Colonic mucosa (tissue), 4 donors: ENCODE results near the gene DIABLO. TPM values are rescaled to one million over a fixed set of nuclear protein-coding genes. Genes with fewer than 3 reads are reported as not detected.
"Not testable (repeated sequence)": the region's sequence is repeated elsewhere in the genome, so short reads cannot be mapped to it uniquely, and the experiment has no call there.

ENCODE experiments used
- DNase-seq: peaks from one replicate; pipeline ENCODE4 v3.0.0-alpha.2; 2020
- H3K27ac ChIP-seq: fragments of 200-600 bp; one replicate; pipeline ENCODE4 v1.8.0; 2021
- H3K27me3 ChIP-seq: fragments of 200-600 bp; one replicate; pipeline ENCODE4 v1.8.0; 2021
- H3K36me3 ChIP-seq: fragments of 200-600 bp; one replicate; pipeline ENCODE4 v1.8.0; 2021
- H3K4me1 ChIP-seq: fragments of 200-600 bp; one replicate; pipeline ENCODE4 v1.8.0; 2021; ENCODE audit warnings: mild to moderate bottlenecking
- H3K4me3 ChIP-seq: fragments of 200-600 bp; one replicate; pipeline ENCODE4 v1.8.0; 2021
- H3K9ac ChIP-seq, 2 donors: one replicate each; pipeline ENCODE4 v1.7.0; 2013; ENCODE audit warnings: control low read depth in 2 of 2, low read depth in 2 of 2, low read length in 2 of 2
- H3K9me3 ChIP-seq: fragments of 200-600 bp; one replicate; pipeline ENCODE4 v1.8.0; 2021
- CTCF ChIP-seq: fragments of 200-600 bp; IDR thresholded peaks from one replicate; pipeline ENCODE4 v1.8.0; 2022; ENCODE audit warnings: antibody characterized with exemption, mild to moderate bottlenecking
- intact Hi-C: fragments of 100-400 bp; cut with DNase I; formaldehyde crosslinking; loops from one replicate; pipeline ENCODE4 v1.14.1; 2022
- total RNA-seq, 2 donors: library from RNA; stranded (reverse); fragmentation: NEBNext Ultra II Directional in 1 of 2; extraction: Animal tissue kit (Norgen Biotek cat#: 25700) in 1 of 2; gene quantifications; one replicate each; pipeline ENCODE4 v1.2.1, GENCODE V29; 2021
- donor health status: healthy.
- donor health status: DM: no; HTN: no; CAD: no.
- donor health status: DM: no; HTN: no; CAD: no.

The DIABLO gene
- 10 to 100 TPM; 56.6 to 63.1 TPM for total RNA-seq

GRCh38 chr12:122225683-122226365, at the start of gene DIABLO:
DIABLO (minus strand) TSS chr12:122226052; CDS start chr12:122226014, 38 bp downstream.
- no peaks in the 10 kb centered on the region for H3K9me3 ChIP-seq
- H3K27ac ChIP-seq: peak within 1 kb of the TSS; percentile 94
- DNase-seq: peak; percentile 100
- H3K4me1 ChIP-seq: peaks cover 14% of the 10 kb centered on the region
- H3K36me3 ChIP-seq: no peaks in the 10 kb centered on the region
- peak within 1 kb of the TSS; percentile 95 for H3K4me3 ChIP-seq
- no peaks in the 10 kb centered on the region for H3K27me3 ChIP-seq
- H3K9ac ChIP-seq: peak within 1 kb of the TSS; percentile 76 to 97
- intact Hi-C loops: no loop called here
- TF ChIP-seq CTCF: no peak

DNA sequence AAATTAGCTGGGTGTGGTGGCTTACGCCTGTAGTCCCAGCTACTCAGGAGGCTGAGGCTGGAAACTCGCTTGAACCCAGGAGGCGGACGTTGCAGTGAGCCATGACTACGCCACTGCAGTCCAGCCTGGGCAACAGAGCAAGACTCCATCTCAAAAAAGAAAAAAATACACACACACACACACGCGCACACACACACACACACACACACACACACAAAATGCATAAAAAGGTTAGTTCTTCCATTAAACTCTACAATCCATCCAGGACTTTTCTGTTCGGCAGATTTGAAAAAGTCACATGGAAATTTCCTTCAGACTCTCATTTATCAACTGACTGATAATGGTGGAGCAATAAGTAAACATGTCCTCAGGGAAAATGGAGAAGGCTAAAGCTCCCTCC, 49.6 kb upstream of the DIABLO start:
- intact Hi-C loops: no loop called here
- H3K9me3 ChIP-seq: no peaks in the 10 kb centered on the region
- no peaks in the 10 kb centered on the region for H3K36me3 ChIP-seq
- H3K27ac ChIP-seq: no peak overlapping the region
- no peaks in the 10 kb centered on the region for H3K4me1 ChIP-seq
- no peak for TF ChIP-seq CTCF
- H3K27me3 ChIP-seq: no peaks in the 10 kb centered on the region
- H3K4me3 ChIP-seq: no peak overlapping the region
- no peak overlapping the region for H3K9ac ChIP-seq
- no peak for DNase-seq

DNA sequence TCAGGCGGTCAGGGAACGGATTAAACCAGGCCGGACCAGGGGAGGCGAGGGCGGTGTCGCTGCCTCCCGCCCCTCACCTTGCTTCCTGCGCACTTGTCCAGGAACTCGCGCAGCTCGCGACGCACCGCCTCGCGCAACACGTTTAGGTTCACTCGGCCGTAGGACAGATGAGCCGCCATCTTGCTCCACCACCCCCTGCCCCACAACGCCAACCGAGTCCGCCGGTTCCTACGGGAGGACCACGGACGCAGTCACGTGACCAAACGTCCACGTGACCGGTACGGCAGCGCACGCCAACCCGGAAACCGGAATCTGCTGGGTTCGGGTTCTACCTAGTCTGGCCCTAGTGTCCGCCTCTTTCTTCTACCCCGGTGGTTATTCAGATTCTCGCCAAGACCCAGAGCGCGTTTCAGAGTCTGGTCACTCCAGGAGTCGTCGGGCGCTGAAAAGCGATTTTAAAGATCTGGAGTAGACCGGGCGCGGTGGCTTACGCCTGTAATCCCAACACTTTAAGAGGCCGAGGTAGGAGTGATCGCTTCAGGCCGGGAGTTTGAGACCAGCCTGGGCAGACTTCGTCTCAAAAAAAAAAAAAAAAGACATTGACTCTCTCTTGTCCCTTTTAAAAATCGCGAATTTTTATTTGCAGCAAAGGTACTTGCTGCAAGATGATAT, 40.5 kb upstream of the DIABLO start, which contains the start of gene VPS33A:
VPS33A (minus strand) TSS at position 265 of the 672 bp plus-strand sequence; CDS start at position 179, 86 bp downstream.
- H3K9ac ChIP-seq: peak within 1 kb of the TSS; percentile 76 to 97
- no peaks in the 10 kb centered on the region for H3K36me3 ChIP-seq
- intact Hi-C loops: no loop called here
- peak within 1 kb of the TSS; percentile 91 for H3K4me3 ChIP-seq
- no peaks in the 10 kb centered on the region for H3K9me3 ChIP-seq
- H3K27me3 ChIP-seq: no peaks in the 10 kb centered on the region
- H3K4me1 ChIP-seq: peaks cover 8% of the 10 kb centered on the region
- peak within 1 kb of the TSS; percentile 93 for H3K27ac ChIP-seq
- no peak for TF ChIP-seq CTCF
- peak; percentile 96 for DNase-seq

DNA sequence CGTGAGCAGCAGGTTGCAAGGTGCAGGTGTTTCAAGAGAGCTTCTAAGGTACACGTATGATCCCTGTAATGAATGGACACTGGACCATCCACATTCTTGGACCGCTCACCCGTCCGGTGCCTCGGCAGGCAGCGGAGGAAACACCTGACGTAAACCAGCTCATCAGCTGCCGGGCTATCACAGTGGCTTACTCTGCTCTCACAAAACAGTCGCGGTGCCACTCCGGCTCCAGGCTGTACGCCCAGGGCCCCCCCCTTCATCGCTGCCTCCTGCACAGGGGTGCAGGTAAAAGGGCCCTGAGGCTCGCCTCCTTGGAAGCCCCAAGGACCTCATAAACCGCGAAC, 40.0 kb upstream of the DIABLO start:
- peak; percentile 44 for DNase-seq
- H3K4me3 ChIP-seq: peak overlapping the region; percentile 91
- intact Hi-C loops: no loop called here
- H3K27ac ChIP-seq: peak overlapping the region; percentile 93
- no peaks in the 10 kb centered on the region for H3K36me3 ChIP-seq
- H3K9ac ChIP-seq: peak overlapping the region; percentile 76 to 97
- no peak for TF ChIP-seq CTCF
- peaks cover 8% of the 10 kb centered on the region for H3K4me1 ChIP-seq
- H3K9me3 ChIP-seq: no peaks in the 10 kb centered on the region
- no peaks in the 10 kb centered on the region for H3K27me3 ChIP-seq

DNA sequence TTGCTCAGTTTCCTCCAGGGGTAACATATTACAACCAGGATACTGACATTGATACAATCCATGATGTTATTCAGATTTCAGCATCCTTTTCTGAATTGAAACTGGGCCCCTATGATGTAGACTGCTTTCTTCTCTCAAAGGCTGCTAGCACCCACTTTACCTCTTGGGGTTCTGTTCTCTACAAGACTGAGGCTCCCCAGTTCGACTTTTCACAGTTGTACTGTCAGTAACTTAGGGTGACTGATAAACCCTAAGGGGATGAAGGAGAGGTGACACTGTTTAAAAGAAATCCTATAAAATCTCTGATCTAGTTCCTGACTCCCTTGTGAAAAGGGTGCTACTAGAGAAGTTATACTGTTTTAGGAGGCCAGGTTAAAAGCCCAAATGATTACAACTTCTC, 39.6 kb upstream of the DIABLO start:
- TF ChIP-seq CTCF: no peak
- Histone ChIP-seq H3K9me3 (no peaks in the 10 kb centered on the region), H3K36me3 (no peaks in the 10 kb centered on the region), H3K4me1 (peaks cover 8% of the 10 kb centered on the region), H3K27ac (peak overlapping the region; percentile 93), H3K4me3 (peak overlapping the region; percentile 91), H3K9ac (peak overlapping the region; percentile 76 to 97), H3K27me3 (no peaks in the 10 kb centered on the region)
- DNase-seq: no peak
- intact Hi-C loops: no loop called here

DNA sequence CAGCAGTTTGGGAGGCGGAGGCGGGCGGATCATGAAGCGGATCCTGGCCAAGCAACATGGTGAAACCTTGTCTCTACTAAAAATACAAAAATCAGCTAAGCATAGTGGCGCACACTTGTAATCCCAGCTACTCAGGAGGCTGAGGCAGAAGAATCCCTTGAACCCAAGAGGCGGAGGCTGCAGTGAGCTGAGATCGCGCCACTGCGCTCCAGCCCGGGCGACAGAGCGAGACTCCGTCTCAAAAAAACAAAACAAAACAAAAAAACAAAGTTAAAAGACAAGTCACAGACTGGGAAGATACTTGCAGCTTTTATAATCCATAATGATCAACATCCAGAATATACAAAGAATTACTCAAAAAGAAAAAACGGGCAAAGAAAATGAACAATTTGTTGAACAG, 34.9 kb upstream of the DIABLO start:
- H3K36me3 ChIP-seq: not testable (repeated sequence)

DNA sequence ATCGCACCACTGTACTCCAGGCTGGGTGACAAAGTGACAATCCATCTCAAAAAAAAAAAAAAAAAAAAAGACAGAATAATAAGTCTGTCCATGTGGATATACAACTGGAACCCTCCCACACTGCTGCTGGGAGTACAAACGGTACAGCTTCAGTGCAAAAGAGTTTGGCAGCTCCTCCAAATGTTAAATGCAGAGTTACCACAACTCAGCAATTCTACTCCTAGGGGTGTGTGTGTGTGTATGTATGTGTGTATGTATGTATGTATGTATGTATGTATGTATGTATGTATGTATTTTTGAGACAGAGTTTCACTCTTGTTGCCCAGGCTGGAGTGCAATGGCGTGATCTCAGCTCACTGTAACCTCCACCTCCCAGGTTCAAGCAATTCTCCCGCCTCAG, 33.1 kb upstream of the DIABLO start:
- H3K9ac ChIP-seq, H3K36me3 ChIP-seq, H3K4me3 ChIP-seq, H3K27ac ChIP-seq, H3K4me1 ChIP-seq, H3K27me3 ChIP-seq, DNase-seq, intact Hi-C loops, H3K9me3 ChIP-seq: not testable (repeated sequence)

More for the DNA sequence above, 34.9 kb upstream of the DIABLO start:
- H3K27ac ChIP-seq, H3K4me3 ChIP-seq, intact Hi-C loops, H3K4me1 ChIP-seq, H3K9me3 ChIP-seq, DNase-seq, H3K9ac ChIP-seq, H3K27me3 ChIP-seq: not testable (repeated sequence)

- H3K9me3 ChIP-seq, intact Hi-C loops, H3K4me1 ChIP-seq, H3K9ac ChIP-seq, H3K36me3 ChIP-seq, DNase-seq, H3K27ac ChIP-seq, H3K27me3 ChIP-seq, H3K4me3 ChIP-seq: not testable (repeated sequence)
Measured at GRCh38 chr12:122258462-122258861, 32.6 kb upstream of the DIABLO start.
